NCI-H1694 treated with DMSO at 0.1 percent for 48 hours (cell line): ENCODE results near the gene IRS2.

Source experiments
- DNase-seq: peaks from one replicate; lab custom pipeline; 2025; lab: John Stamatoyannopoulos, UW

IRS2 gene

GRCh38 chr13:109758937-109759480, 27.4 kb downstream of the IRS2 start:
- no peak for DNase-seq

DNA sequence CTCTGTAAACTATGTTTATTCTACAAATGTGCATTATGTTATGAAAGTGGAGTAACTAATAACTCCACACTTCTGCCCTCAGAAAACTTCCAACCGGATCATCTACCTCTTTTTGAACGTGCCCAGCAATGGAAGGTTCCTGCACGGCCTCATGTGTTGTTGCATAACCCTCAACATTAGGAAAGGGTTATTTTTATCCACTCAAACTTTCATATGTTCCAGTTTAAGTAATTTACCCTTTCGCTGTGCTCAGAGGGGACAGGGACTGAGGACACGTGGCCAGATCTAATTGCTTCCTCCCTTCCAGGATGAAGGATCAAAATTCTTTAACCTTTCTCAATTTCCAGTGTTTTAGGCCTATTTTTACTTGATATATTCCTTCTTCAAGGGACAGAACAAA, 29.6 kb downstream of the IRS2 start:
- DNase-seq: no peak

DNA sequence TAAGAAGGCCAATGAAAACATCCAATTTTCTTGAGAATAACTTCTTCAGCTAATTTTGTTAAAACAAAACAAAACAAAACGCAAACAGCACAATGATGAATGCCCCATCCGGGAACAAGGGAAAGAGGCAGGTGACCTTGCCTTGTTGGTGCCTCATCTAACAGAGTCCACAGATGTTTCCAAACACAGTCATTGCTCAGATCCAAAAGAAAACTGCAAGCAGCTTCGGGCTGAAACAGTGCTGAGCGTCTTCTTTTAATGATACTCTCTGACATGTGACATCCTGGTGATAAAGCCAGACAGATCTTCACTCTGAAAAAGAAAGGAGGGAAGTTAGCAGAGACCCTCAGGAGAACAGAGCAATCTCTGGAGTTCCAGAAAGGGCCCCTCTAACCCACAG, 30.4 kb downstream of the IRS2 start:
- no peak for DNase-seq

GRCh38 chr13:109755551-109755950, 30.8 kb downstream of the IRS2 start:
- DNase-seq: no peak

GRCh38 chr13:109751477-109751876, 34.9 kb downstream of the IRS2 start:
- no peak for DNase-seq

GRCh38 chr13:109750221-109750775, 36.1 kb downstream of the IRS2 start:
- no peak for DNase-seq

GRCh38 chr13:109749365-109749764, 37.0 kb downstream of the IRS2 start:
- no peak for DNase-seq

GRCh38 chr13:109748677-109749076, 37.7 kb downstream of the IRS2 start:
- no peak for DNase-seq

GRCh38 chr13:109747524-109747923, 38.9 kb downstream of the IRS2 start:
- no peak for DNase-seq

- no peak for DNase-seq
Observed at GRCh38 chr13:109746364-109746763, 40.0 kb downstream of the IRS2 start.

GRCh38 chr13:109745702-109746101, 40.7 kb downstream of the IRS2 start:
- DNase-seq: no peak

GRCh38 chr13:109745060-109745459, 41.3 kb downstream of the IRS2 start:
- no peak for DNase-seq

DNA sequence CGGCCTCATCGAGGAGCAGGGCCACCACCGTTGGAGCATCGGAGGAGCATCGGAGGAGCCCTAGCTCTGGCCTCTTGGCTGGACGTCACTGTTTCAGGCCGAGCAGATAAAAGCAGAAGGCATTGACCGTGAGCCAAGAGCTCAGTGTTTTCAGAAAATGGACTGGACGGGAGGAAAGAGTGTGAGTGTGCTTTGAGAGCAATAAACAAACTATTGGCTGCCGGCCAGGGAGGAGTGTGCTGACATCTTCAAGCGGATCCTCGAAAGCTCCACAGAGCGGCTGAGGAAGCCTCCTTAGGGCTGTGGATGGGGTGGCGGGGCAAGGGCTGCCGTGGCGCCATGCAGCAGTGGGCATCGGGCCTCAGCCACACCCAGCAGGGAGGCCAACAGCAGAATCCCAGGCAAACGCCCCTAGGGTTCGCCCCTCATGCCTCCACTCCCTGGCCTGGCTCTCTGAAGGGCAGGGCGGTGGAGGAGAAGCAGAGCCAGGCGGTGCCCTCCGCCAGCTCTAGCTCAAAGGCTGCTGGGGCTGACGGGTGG, 41.8 kb downstream of the IRS2 start:
- DNase-seq: no peak

DNA sequence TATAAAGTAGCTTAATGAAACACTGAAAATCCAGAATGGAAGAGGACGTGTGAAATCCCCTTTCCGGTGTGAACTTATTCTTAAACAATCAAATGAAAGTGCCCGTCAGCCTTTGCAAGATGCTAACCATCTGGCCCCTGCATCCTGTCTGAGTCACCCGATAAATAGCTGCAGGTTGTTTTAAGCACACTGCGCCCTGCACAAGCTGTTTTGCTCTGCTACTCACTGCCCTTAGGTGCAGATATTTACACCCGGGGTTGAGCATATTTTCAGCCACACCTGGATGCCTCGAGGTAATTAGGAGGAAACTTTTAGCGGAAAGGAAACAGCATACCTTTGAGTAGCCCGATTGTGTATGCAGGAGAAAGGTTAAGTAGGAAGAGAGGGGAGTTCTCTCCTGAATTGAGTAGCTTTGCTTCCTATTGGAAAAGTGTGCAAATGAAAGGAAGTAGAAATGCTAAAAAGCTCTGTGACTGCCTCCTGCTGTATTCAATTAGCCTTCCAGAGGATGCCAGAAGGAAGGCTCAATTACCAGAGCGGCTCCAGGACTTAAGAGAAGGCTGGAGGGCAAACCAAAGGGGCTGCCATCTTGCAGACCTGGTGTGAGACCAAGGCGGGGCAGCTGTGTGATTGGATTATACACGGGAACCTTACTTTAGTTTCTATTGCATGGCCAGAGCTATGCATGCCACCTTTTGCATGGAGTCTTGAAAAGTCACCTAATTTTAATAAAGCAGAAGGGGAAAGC, 42.5 kb downstream of the IRS2 start:
- DNase-seq: peak; percentile 75

- DNase-seq: no peak
Observed at GRCh38 chr13:109741966-109742365, 44.4 kb downstream of the IRS2 start.

GRCh38 chr13:109740721-109741120, 45.7 kb downstream of the IRS2 start:
- DNase-seq: no peak

DNA sequence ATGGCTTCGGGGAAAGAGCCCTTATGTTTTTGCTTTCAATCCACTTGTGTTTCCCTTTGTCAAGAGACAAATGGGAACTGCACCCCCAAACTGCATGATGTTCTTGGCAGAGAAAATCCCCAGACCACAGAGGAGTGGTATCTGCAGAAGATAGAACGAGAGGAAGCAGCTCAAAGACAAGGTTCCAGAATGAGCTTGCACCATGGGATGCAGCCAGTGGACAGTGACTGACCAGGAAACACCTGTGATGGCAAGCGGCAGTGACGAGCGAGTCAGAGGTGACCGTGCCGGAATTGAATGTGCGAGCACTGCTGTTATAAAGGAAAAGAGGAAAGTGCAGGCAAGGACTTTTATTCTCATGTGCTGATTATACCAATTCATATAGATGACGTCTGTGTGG, 46.3 kb downstream of the IRS2 start:
- no peak for DNase-seq

GRCh38 chr13:109738298-109738746, 48.1 kb downstream of the IRS2 start:
- DNase-seq: no peak

DNA sequence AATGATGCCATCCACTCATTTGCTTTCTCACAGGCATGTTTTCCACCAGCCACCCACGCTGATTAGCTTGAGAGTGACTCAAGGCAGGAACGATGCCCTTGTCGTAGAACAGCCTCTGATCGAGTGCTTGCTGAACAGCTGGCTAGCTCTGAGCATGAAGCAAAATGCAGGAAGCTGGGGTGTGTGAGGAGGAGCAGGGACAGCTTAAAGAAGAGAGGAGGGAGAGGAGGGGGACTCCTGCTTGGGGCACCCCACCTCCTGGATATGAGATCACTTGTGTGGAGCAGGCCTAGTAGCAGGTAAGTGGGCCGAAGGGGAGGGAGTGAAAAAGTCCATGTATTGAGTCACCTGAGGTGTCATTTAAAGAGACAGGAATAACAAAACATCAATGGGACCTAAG, 48.8 kb downstream of the IRS2 start:
- DNase-seq: no peak

- no peak for DNase-seq
Observed at GRCh38 chr13:109737046-109737573, 49.3 kb downstream of the IRS2 start.

DNA sequence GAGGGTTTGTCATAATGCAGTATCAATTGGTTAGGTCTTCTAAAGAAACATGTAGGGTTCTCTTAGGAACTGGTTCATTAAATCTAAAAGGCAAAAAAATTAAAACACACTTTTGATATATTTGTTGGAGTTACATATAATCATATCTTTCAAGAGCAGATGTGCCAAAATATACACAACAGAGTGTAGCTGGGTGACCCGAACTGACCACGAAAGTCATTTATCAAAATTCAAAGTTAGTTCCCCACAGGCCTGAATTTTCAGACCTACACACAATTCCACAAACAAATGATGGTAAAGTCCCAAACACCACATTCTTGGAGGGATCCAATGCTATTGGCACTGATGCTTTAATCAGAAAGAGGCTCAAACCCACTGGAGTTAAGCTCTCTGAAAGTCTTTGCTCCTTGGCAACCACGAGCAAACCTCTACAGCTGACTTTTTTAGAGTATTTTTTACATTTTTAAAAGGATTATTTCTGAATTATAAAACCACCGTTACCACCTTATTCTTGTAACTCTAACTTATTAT, 50.9 kb downstream of the IRS2 start:
- no peak for DNase-seq

- no peak for DNase-seq
Observed at GRCh38 chr13:109734002-109734785, 52.2 kb downstream of the IRS2 start.
